Activated CD4-positive, alpha-beta T cell treated with anti-CD3 and anti-CD28 coated beads, Interleukin-2, amount 10 ng/mL, durations not matched to agents 24 days and 14 days (primary cell): ENCODE measurements around the gene CASTOR2. TPM values are rescaled to one million over a fixed set of nuclear protein-coding genes. Genes with fewer than 3 reads are reported as not detected.

Source experiments
- DNase-seq: peaks from one replicate; pipeline ENCODE4 v3.0.0; 2022
- H3K27ac Mint-ChIP-seq: one replicate; pipeline ENCODE4 v1.8.0; 2022; ENCODE audit warnings: mild to moderate bottlenecking, mixed read lengths
- H3K27me3 Mint-ChIP-seq: one replicate; pipeline ENCODE4 v1.8.0; 2022; ENCODE audit warnings: mixed read lengths
- H3K36me3 Mint-ChIP-seq: one replicate; pipeline ENCODE4 v1.8.0; 2022; ENCODE audit warnings: low read depth, mild to moderate bottlenecking, mixed read lengths
- H3K4me1 Mint-ChIP-seq: one replicate; pipeline ENCODE4 v1.8.0; 2021; ENCODE audit warnings: mixed read lengths
- H3K4me3 Mint-ChIP-seq: one replicate; pipeline ENCODE4 v1.8.0; 2022; ENCODE audit warnings: mild to moderate bottlenecking, moderate library complexity, mixed read lengths
- H3K9me3 Mint-ChIP-seq: one replicate; pipeline ENCODE4 v1.8.0; 2021; ENCODE audit warnings: mixed read lengths
- intact Hi-C: fragments of 100-400 bp; cut with micrococcal nuclease; formaldehyde crosslinking; loops from one replicate; pipeline ENCODE4 v1.15.1; 2023
- total RNA-seq: library from RNA; stranded (reverse); gene quantifications from 2 replicates; pipeline ENCODE4 v1.2.3, GENCODE V29; 2022

Gene CASTOR2
- total RNA-seq, 1 donor from 2014 or later, result 5.3 TPM

- DNase-seq, result no peak
- no peak overlapping the region for H3K27ac Mint-ChIP-seq
- H3K27me3 Mint-ChIP-seq, result no peaks in the 10 kb centered on the region
- no peaks in the 10 kb centered on the region for H3K36me3 Mint-ChIP-seq
- intact Hi-C loops, result no loop called here
- no peaks in the 10 kb centered on the region for H3K9me3 Mint-ChIP-seq
- no peaks in the 10 kb centered on the region for H3K4me1 Mint-ChIP-seq
- H3K4me3 Mint-ChIP-seq, result no peak overlapping the region
These were observed 60.4 kb downstream of the CASTOR2 start for GRCh38 chr7:75024922-75025321.

- H3K4me1 Mint-ChIP-seq, result no peaks in the 10 kb centered on the region
- DNase-seq, result no peak
- H3K27me3 Mint-ChIP-seq, result no peaks in the 10 kb centered on the region
- H3K36me3 Mint-ChIP-seq, result no peaks in the 10 kb centered on the region
- H3K4me3 Mint-ChIP-seq, result no peak overlapping the region
- H3K27ac Mint-ChIP-seq, result no peak overlapping the region
- H3K9me3 Mint-ChIP-seq, result no peaks in the 10 kb centered on the region
- intact Hi-C loops, result no loop called here
These were observed 63.8 kb downstream of the CASTOR2 start for GRCh38 chr7:75028299-75028698.

DNA sequence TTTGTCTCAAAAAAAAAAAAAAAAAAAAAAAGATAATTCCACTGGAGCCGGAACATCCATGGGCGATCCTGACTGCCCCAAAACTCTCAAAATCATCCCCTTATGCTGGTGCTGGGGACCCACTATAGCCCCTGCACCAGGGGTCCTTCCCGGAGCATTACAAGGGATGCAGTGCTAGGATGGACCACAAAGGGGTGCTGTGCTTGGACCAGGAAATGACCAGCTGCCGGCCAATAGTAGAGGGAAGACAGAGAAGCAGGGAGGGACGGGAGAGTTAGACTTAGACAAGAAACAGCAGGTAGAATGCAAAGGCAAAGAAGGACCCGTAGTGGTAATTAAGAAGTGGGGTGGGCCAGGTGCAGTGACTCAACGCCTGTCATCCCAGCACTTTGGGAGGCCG lies 68.6 kb downstream of the CASTOR2 start:
- Mint-ChIP-seq H3K27ac (no peak overlapping the region), H3K4me3 (no peak overlapping the region), H3K36me3 (no peaks in the 10 kb centered on the region), H3K27me3 (no peaks in the 10 kb centered on the region), H3K4me1 (no peaks in the 10 kb centered on the region), H3K9me3 (no peaks in the 10 kb centered on the region)
- DNase-seq, result no peak
- intact Hi-C loops, result no loop called here

GRCh38 chr7:75033826-75034225 lies 69.3 kb downstream of the CASTOR2 start:
- Mint-ChIP-seq H3K4me1 (no peaks in the 10 kb centered on the region), H3K27ac (no peak overlapping the region), H3K27me3 (no peaks in the 10 kb centered on the region), H3K36me3 (no peaks in the 10 kb centered on the region), H3K4me3 (no peak overlapping the region), H3K9me3 (no peaks in the 10 kb centered on the region)
- no peak for DNase-seq
- intact Hi-C loops, result no loop called here

DNA sequence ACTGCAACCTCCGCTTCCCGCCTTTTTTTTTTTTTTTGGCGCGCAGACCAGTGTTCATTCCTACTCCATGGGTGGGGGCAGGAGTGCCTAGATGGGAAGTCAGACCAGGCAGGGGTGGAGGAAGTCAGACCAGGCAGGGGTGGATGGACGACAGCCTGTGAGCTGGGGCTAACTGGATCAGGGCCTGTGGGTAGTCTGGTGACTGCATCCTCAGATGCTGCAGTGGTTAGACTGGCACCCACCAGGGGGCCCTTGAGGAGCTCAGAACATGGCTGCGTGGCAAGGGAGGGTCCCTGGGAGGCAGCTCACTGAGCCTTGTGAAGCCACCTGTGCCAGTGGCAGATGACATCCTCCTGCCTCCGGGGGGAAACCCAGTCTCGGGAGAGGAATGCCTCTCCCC lies 74.0 kb downstream of the CASTOR2 start:
- Mint-ChIP-seq H3K27me3 (no peaks in the 10 kb centered on the region), H3K9me3 (no peaks in the 10 kb centered on the region), H3K36me3 (peaks cover 14% of the 10 kb centered on the region), H3K27ac (no peak overlapping the region), H3K4me1 (peaks cover 2% of the 10 kb centered on the region), H3K4me3 (no peak overlapping the region)
- intact Hi-C loops, result no loop called here
- DNase-seq, result no peak

DNA sequence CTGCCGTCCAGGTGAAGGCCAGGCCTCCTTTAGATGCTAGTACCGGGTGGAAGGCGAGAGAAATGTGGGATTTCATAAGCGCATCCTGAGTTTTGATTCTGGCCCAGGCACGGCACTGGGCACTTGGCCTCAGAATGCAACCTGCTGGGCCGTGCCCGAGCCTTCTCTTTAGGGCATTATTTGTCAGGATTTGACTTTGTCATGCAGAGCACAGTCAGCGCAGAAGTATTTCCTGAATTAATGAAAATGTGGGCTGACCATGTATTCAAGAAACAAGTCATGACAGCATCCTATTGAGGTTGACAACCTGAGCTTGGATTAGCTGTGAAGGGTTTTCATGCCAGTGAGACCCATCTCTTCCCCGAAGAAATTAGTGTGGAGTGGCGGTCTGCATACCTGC lies 74.7 kb downstream of the CASTOR2 start:
- intact Hi-C loops, result no loop called here
- H3K27me3 Mint-ChIP-seq, result no peaks in the 10 kb centered on the region
- H3K9me3 Mint-ChIP-seq, result no peaks in the 10 kb centered on the region
- H3K27ac Mint-ChIP-seq, result no peak overlapping the region
- peaks cover 2% of the 10 kb centered on the region for H3K4me1 Mint-ChIP-seq
- H3K36me3 Mint-ChIP-seq, result peaks cover 15% of the 10 kb centered on the region
- no peak overlapping the region for H3K4me3 Mint-ChIP-seq
- DNase-seq, result no peak

- no peak overlapping the region for H3K4me3 Mint-ChIP-seq
- H3K27ac Mint-ChIP-seq, result no peak overlapping the region
- intact Hi-C loops, result no loop called here
These were observed 75.2 kb downstream of the CASTOR2 start for GRCh38 chr7:75039709-75040108.

GRCh38 chr7:75040512-75040911 lies 76.0 kb downstream of the CASTOR2 start:
- H3K36me3 Mint-ChIP-seq, result peaks cover 15% of the 10 kb centered on the region
- no peak overlapping the region for H3K4me3 Mint-ChIP-seq
- H3K4me1 Mint-ChIP-seq, result peaks cover 2% of the 10 kb centered on the region
- intact Hi-C loops, result no loop called here
- H3K9me3 Mint-ChIP-seq, result no peaks in the 10 kb centered on the region
- no peak for DNase-seq
- no peaks in the 10 kb centered on the region for H3K27me3 Mint-ChIP-seq
- no peak overlapping the region for H3K27ac Mint-ChIP-seq

More at GRCh38 chr7:75039709-75040108, 75.2 kb downstream of the CASTOR2 start:
- DNase-seq, result no peak
- no peaks in the 10 kb centered on the region for H3K27me3 Mint-ChIP-seq
- peaks cover 15% of the 10 kb centered on the region for H3K36me3 Mint-ChIP-seq
- no peaks in the 10 kb centered on the region for H3K9me3 Mint-ChIP-seq
- H3K4me1 Mint-ChIP-seq, result peaks cover 2% of the 10 kb centered on the region

DNA sequence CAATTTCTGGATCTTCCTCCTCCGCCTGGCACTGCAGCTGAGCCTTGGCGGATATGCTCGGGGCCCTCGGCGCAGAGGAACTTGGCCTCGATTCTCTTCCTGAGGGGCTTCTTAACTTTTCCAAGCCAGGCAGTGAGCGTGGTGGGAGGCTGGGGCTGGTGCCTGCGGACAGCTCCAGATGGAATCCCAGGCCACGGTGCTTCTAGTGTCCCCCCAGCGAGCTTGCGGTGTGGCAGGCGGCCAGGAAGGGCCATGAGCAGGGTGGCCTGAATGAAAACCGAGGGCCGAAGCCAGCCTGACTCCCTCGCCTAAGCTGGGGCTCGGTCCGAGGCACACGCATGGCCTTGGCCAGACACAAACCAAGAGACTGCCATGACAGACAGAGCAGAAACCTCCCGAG lies 77.8 kb downstream of the CASTOR2 start:
- Mint-ChIP-seq H3K27me3 (no peaks in the 10 kb centered on the region), H3K36me3 (peaks cover 17% of the 10 kb centered on the region), H3K27ac (no peak overlapping the region), H3K4me1 (peaks cover 2% of the 10 kb centered on the region), H3K4me3 (no peak overlapping the region), H3K9me3 (no peaks in the 10 kb centered on the region)
- DNase-seq, result no peak
- intact Hi-C loops, result no loop called here

DNA sequence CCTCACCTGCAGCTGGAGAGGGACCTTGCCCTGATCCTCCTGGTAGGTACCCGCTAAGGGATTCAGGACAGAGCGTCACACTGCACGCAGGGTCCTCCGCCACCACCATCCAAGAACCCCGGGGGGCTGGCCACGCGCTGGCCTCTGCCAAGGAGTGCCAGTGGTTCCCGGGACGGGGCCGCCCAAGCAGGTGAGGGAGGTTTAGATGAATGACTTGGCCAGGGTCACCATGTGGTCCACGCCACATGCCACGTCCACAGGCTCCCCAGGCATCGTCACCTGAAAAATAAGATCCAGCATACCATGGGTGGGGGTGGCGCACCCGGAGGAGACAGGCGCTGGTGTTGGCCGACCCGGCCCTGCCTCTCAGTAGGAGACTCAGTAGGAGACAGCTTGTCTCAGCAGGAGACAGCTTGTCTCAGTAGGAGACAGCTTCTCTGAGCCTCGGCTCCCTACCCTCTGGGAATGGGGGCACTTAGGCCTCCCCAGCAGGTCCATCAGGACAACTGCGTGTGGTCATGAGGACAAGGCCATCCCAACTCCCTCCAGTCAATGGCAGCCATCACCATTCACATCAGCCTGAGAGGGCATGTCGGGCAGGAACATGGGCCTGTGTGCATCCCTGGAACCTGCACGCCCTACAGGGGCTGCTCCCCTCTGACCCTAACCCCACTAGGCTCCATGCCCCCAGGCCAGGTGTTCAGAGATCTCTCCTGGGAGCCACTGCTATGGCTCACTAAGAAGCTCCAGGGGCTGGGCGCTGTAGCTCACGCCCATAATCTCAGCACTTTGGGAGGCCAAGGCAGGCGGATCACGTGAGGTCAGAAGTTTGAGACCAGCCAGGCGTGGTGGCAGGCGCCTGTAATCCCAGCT lies 78.6 kb downstream of the CASTOR2 start:
- Mint-ChIP-seq H3K4me1 (peaks cover 2% of the 10 kb centered on the region), H3K27ac (no peak overlapping the region), H3K36me3 (peaks cover 17% of the 10 kb centered on the region), H3K9me3 (no peaks in the 10 kb centered on the region), H3K4me3 (no peak overlapping the region), H3K27me3 (no peaks in the 10 kb centered on the region)
- DNase-seq, result no peak
- intact Hi-C loops, result no loop called here

- H3K36me3 Mint-ChIP-seq, result peaks cover 23% of the 10 kb centered on the region
These were observed 81.4 kb downstream of the CASTOR2 start for GRCh38 chr7:75045881-75046280.

DNA sequence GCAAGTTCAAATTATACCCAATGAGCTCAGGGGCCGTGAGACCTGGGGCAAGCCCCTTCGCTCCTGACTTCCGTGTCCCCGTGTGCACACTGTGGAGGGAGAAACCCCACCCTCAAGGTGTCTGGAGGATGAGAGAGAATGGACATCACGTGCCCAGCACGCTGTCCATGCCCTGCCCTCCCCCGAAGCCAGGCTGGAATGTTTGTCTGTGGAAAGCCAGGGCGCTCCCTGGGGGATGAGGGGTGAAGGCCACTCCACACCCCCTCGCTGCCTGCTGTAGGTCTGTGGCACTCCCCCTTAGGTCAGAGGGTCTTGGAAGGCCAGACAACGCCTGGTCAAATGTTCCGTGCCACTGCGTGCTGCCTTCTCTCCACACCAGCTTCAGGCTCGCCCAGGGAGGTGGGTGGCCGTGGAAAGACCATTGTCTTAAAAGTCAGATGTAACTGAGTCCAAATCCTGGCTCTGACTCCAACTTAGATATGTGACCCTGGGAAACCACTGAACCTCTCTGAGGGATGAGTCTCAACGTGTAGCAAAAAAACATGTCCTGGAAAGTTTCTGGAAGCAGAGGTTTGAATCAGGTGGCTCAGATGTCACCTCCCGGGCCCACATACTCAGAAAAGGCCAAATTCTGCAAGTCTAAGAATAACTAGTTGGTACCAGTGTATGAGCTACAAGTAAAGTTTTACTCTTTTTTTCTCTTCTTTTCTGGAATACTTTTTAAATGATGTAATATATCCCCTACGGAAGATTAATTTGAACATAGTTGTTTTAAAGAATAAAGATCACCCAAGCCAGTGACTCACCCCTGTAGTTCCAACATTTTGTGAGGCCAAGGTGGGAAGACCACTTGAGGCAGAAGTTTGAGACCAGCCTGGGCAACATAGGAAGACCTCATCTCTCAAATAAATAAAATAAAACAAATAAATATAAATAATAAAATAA lies 84.2 kb downstream of the CASTOR2 start:
- H3K9me3 Mint-ChIP-seq, result no peaks in the 10 kb centered on the region
- H3K36me3 Mint-ChIP-seq, result peaks cover 26% of the 10 kb centered on the region
- H3K4me1 Mint-ChIP-seq, result no peaks in the 10 kb centered on the region
- H3K27me3 Mint-ChIP-seq, result no peaks in the 10 kb centered on the region
- DNase-seq, result no peak
- no peak overlapping the region for H3K27ac Mint-ChIP-seq
- intact Hi-C loops, result no loop called here
- H3K4me3 Mint-ChIP-seq, result no peak overlapping the region

More at GRCh38 chr7:75045881-75046280, 81.4 kb downstream of the CASTOR2 start:
- no peak overlapping the region for H3K4me3 Mint-ChIP-seq
- H3K9me3 Mint-ChIP-seq, result no peaks in the 10 kb centered on the region
- H3K4me1 Mint-ChIP-seq, result no peaks in the 10 kb centered on the region
- no peaks in the 10 kb centered on the region for H3K27me3 Mint-ChIP-seq
- intact Hi-C loops, result no loop called here
- H3K27ac Mint-ChIP-seq, result no peak overlapping the region
- DNase-seq, result no peak

DNA sequence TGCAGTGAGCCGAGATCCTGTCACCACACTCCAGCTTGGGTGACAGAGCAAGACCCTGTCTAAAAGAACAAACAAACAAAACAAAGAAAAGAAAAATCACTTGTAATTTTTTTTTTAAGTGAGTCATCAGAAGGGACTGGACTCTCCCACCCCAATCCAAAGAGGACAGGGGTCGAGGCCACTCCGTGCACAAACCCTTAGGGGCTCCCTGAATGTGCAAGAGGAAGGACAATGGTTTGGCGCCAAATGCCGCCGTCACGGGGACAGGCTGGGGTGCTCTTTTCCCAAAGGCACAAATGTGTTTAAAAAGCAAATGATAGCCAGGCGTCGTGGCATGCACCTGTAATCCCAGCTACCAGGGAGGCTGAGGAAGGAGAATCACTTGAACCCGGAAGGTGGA lies 85.3 kb downstream of the CASTOR2 start:
- no peak overlapping the region for H3K4me3 Mint-ChIP-seq
- no peaks in the 10 kb centered on the region for H3K27me3 Mint-ChIP-seq
- peaks cover 33% of the 10 kb centered on the region for H3K36me3 Mint-ChIP-seq
- no peaks in the 10 kb centered on the region for H3K4me1 Mint-ChIP-seq
- H3K27ac Mint-ChIP-seq, result no peak overlapping the region
- no peak for DNase-seq
- no peaks in the 10 kb centered on the region for H3K9me3 Mint-ChIP-seq
- intact Hi-C loops, result no loop called here

DNA sequence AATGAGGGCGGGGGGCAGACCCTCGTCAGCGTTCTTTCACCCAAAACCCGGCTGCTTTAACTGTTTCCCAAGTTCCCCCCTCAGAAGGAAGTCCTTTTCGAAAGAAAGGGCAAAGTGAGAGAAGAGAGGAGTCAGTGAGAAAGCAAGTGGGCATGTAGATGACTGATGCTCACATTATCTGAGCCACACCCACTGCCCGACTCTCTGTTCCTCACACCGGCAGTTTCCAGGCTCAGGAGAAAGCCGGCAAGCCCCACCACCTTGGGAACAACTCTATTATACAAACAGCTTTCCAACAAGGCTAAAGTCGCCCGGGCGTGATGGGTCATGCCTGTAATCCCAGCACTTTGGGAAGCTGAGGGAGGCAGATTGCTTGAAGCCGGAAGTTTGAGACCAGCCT lies 86.0 kb downstream of the CASTOR2 start:
- Mint-ChIP-seq H3K36me3 (peaks cover 40% of the 10 kb centered on the region), H3K27me3 (no peaks in the 10 kb centered on the region), H3K4me1 (no peaks in the 10 kb centered on the region), H3K9me3 (no peaks in the 10 kb centered on the region), H3K27ac (no peak overlapping the region), H3K4me3 (no peak overlapping the region)
- intact Hi-C loops, result no loop called here
- no peak for DNase-seq
